Transverse colon (tissue), 4 donors: ENCODE measurements around the gene CENPB. TPM values are rescaled to one million over a fixed set of nuclear protein-coding genes. Genes with fewer than 3 reads are reported as not detected.

Experiments
- DNase-seq: peaks from one replicate; pipeline ENCODE4 v3.0.0-alpha.2; 2019
- H3K27ac ChIP-seq, 4 donors: fragments of 200-600 bp; sonication (generic); 2 replicates each; pipeline ENCODE4 v1.5.1; 2016 to 2018; ENCODE audit warnings: inconsistent platforms in 4 of 4
- H3K27me3 ChIP-seq: fragments of 200-600 bp; sonication (generic); 2 replicates; pipeline ENCODE4 v1.5.1; 2017; ENCODE audit warnings: inconsistent platforms
- H3K36me3 ChIP-seq, 4 donors: fragments of 200-600 bp; sonication (generic); 2 replicates each; pipeline ENCODE4 v1.5.1; 2017 to 2019; ENCODE audit warnings: inconsistent platforms in 4 of 4
- H3K4me1 ChIP-seq, 4 donors: fragments of 200-600 bp; sonication (generic); 2 replicates each; pipeline ENCODE4 v1.5.1; 2017 to 2020; ENCODE audit warnings: inconsistent platforms in 4 of 4
- H3K4me3 ChIP-seq, 4 donors: fragments of 200-600 bp; sonication (generic); 1 replicate in 1 of 4; 2 replicates in 3 of 4; pipeline versions ENCODE4 v1.5.1 to v1.6.1; 2017 to 2019; ENCODE audit warnings: inconsistent platforms in 4 of 4
- H3K9me3 ChIP-seq, 2 donors: fragments of 200-600 bp; sonication (generic); 2 replicates each; pipeline ENCODE4 v1.5.1; 2017 to 2019; ENCODE audit warnings: inconsistent platforms in 2 of 2
- EP300 ChIP-seq: sonication (generic); formaldehyde crosslinking; IDR thresholded peaks from one replicate; pipeline ENCODE4 v1.6.1; 2017; ENCODE audit warnings: antibody characterized with exemption, low read depth
- POLR2A ChIP-seq: fragments of 450-650 bp; IDR thresholded peaks from one replicate; pipeline ENCODE4 v1.6.1; 2016; ENCODE audit warnings: antibody characterized with exemption, mild to moderate bottlenecking, moderate library complexity
- POLR2AphosphoS5 ChIP-seq, 3 donors: sonication (generic); formaldehyde crosslinking; IDR thresholded peaks; one replicate each; pipeline ENCODE4 v1.6.1; 2016; ENCODE audit warnings: antibody characterized with exemption in 3 of 3
- WGBS, 2 donors: methylation state at CpG; one replicate each; pipeline ENCODE4 v1.1.5; 2018; ENCODE audit warnings: low coverage in 1 of 2; 5-methylcytosine and 5-hydroxymethylcytosine counted together
- in situ Hi-C, 4 donors: fragments of 200-750 bp; cut with MboI; loops; one replicate each; pipeline versions ENCODE4 v1.15.0 to v1.15.1; 2017; ENCODE audit warnings: low sequenced_read_pairs in 3 of 4, low pct_ligation_motif_present in 1 of 4, low pct_unique_long_range_greater_than_20kb in 1 of 4
- intact Hi-C: fragments of 100-400 bp; cut with DNase I; formaldehyde crosslinking; loops from one replicate; pipeline ENCODE4 v1.15.1; 2023; ENCODE audit warnings: low total_unique reads
- total RNA-seq, 4 donors: library from RNA; depleted of rRNA; stranded (reverse); fragments of >200 nt; gene quantifications; one replicate each; pipeline ENCODE4 v1.1.0, GENCODE V29; 2016
- TF ChIP-seq, protein P1 (sequence below), 5 experiments: fragments of 200-600 bp in 3 of 5; fragments of 450-650 bp in 2 of 5; sonication (generic) in 3 of 5; IDR thresholded peaks; 1 replicate in 2 of 5; 2 replicates in 3 of 5; pipeline ENCODE4 v1.5.1; 2016 to 2017; ENCODE audit warnings: antibody characterized with exemption in 5 of 5, inconsistent platforms in 3 of 5, mild to moderate bottlenecking in 2 of 5, moderate library complexity in 1 of 5

The CENPB gene
- total RNA-seq, 4 donors from 2014 or later: 66.6 to 83.1 (median 72.8) TPM

- Histone ChIP-seq H3K27me3 (no peaks in the 10 kb centered on the region), H3K36me3 (peaks cover 0 to 4% (median 0%) of the 10 kb centered on the region in 4 donors), H3K4me1 (peaks cover 18 to 46% (median 40%) of the 10 kb centered on the region in 4 donors), H3K9me3 (no peaks in the 10 kb centered on the region), H3K27ac (peak overlapping the region; percentile 89 to 97 (median 94)), H3K4me3 (peak overlapping the region in 3 of 4 donors; percentile 43 to 56 (median 52))
- TF ChIP-seq POLR2AphosphoS5 (IDR thresholded peaks at IDR 0.05): no peak
- no peak for TF ChIP-seq POLR2A
- TF ChIP-seq, protein P1, sequence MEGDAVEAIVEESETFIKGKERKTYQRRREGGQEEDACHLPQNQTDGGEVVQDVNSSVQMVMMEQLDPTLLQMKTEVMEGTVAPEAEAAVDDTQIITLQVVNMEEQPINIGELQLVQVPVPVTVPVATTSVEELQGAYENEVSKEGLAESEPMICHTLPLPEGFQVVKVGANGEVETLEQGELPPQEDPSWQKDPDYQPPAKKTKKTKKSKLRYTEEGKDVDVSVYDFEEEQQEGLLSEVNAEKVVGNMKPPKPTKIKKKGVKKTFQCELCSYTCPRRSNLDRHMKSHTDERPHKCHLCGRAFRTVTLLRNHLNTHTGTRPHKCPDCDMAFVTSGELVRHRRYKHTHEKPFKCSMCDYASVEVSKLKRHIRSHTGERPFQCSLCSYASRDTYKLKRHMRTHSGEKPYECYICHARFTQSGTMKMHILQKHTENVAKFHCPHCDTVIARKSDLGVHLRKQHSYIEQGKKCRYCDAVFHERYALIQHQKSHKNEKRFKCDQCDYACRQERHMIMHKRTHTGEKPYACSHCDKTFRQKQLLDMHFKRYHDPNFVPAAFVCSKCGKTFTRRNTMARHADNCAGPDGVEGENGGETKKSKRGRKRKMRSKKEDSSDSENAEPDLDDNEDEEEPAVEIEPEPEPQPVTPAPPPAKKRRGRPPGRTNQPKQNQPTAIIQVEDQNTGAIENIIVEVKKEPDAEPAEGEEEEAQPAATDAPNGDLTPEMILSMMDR (IDR thresholded peaks at IDR 0.05): no peak
- no peak for TF ChIP-seq EP300
- intact Hi-C loops: no loop called here
- no peak for DNase-seq
- in situ Hi-C loops: no loop called here
- 70% methylated on average over 5 of the region's 5 CpGs; no CpG with 5 or more reads in 1 of the 2 donors for WGBS, 2 donors
These were observed 10.6 kb upstream of the CENPB start for GRCh38 chr20:3797226-3797545.

DNA sequence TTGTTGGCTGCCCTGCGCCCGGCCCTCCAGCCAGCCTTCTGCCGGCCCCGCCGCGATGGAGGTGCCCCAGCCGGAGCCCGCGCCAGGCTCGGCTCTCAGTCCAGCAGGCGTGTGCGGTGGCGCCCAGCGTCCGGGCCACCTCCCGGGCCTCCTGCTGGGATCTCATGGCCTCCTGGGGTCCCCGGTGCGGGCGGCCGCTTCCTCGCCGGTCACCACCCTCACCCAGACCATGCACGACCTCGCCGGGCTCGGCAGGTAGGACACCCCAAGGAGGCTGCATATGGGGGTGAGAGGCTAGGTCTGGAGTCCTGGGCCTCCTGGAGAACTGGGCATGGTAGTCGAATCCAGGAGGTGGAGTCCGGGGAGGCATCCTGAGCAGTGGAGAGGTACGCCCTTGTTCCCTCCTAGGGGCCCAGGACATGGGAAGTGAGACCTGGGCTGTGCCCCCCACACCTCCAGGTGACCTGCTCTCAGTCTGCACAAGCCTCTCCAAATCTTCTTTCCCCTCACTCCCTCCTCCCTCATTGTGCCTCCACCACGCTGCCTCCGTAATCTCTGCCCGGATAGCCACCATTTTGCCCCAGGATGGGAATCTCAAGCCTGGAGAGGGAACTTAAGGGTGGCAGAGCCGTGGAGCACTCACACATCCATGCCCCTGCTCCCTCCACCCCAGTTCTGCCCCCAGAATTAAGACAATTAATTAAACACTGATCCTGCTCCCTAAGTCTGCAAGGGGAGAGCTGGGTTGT lies 10.1 kb upstream of the CENPB start:
- no peak for DNase-seq

GRCh38 chr20:3795511-3796468 lies 9.2 kb upstream of the CENPB start, which contains the start of gene CDC25B:
Gene CDC25B (plus strand): TSS chr20:3796310. CDS start chr20:3796532, 222 bp downstream.
- Histone ChIP-seq H3K9me3 (no peaks in the 10 kb centered on the region), H3K27me3 (no peaks in the 10 kb centered on the region), H3K4me3 (peak within 1 kb of the TSS; percentile 43 to 60 (median 54)), H3K4me1 (peaks cover 18 to 46% (median 40%) of the 10 kb centered on the region in 4 donors), H3K36me3 (no peaks in the 10 kb centered on the region), H3K27ac (peak within 1 kb of the TSS; percentile 89 to 97 (median 94))
- intact Hi-C loops: no loop called here
- WGBS, 2 donors: 1% methylated on average over 52 of the region's 69 CpGs; no CpG with 5 or more reads in 1 of the 2 donors
- in situ Hi-C loops: no loop called here
- DNase-seq: peak; percentile 96
- TF ChIP-seq POLR2AphosphoS5 (IDR thresholded peaks at IDR 0.05) (peak; percentile 65 to 71 (median 67)), EP300 (no peak), POLR2A (peak; percentile 45)
- TF ChIP-seq, protein P1 (IDR thresholded peaks at IDR 0.05): peak; percentile 49 to 95 (median 58)

More for the DNA sequence above, 10.1 kb upstream of the CENPB start:
- no peaks in the 10 kb centered on the region for H3K27me3 ChIP-seq
- intact Hi-C loops: no loop called here
- peak overlapping the region; percentile 89 to 97 (median 94) for H3K27ac ChIP-seq
- H3K9me3 ChIP-seq: no peaks in the 10 kb centered on the region
- H3K36me3 ChIP-seq: no peaks in the 10 kb centered on the region
- WGBS, 2 donors: 14 to 60% methylated on average over 4 to 23 of the region's 33 CpGs
- H3K4me1 ChIP-seq: peaks cover 18 to 46% (median 40%) of the 10 kb centered on the region in 4 donors
- in situ Hi-C loops: no loop called here
- TF ChIP-seq EP300 (no peak), POLR2A (no peak), POLR2AphosphoS5 (IDR thresholded peaks at IDR 0.05) (no peak)
- TF ChIP-seq, protein P1 (IDR thresholded peaks at IDR 0.05): no peak
- H3K4me3 ChIP-seq: peak overlapping the region; percentile 43 to 60 (median 54)
